Measurements from ENCODE around the gene NEURL3. TPM values are rescaled to one million over a fixed set of nuclear protein-coding genes. Genes with fewer than 3 reads are reported as not detected.
"Not testable (repeated sequence)": the region's sequence is repeated elsewhere in the genome, so short reads cannot be mapped to it uniquely, and the experiment has no call there.

Gene NEURL3
- total RNA-seq, 1 donor from 2014 or later: not detected

GRCh38 chr2:96501886-96502810 lies 3.0 kb downstream of the NEURL3 start:
- H3K9me3 Mint-ChIP-seq (ENCODE audit: low read depth): no peaks in the 10 kb centered on the region
- no peak for DNase-seq (ENCODE audit: low spot score)
- H3K4me3 Mint-ChIP-seq (ENCODE audit: unreplicated experiment): no peak overlapping the region
- peaks cover 9% of the 10 kb centered on the region for H3K4me1 Mint-ChIP-seq (ENCODE audit: low read depth)
- H3K27ac Mint-ChIP-seq (ENCODE audit: unreplicated experiment): no peak overlapping the region
- no peak for TF ChIP-seq CTCF (IDR thresholded peaks at IDR 0.05)
- peaks cover 18% of the 10 kb centered on the region for H3K27me3 Mint-ChIP-seq (ENCODE audit: low read depth)
- H3K36me3 Mint-ChIP-seq (ENCODE audit: low read depth): no peaks in the 10 kb centered on the region

GRCh38 chr2:96501471-96501874 lies 3.7 kb downstream of the NEURL3 start:
- Mint-ChIP-seq H3K9me3 (ENCODE audit: low read depth) (no peaks in the 10 kb centered on the region), H3K4me3 (ENCODE audit: unreplicated experiment) (no peak overlapping the region), H3K27ac (ENCODE audit: unreplicated experiment) (no peak overlapping the region), H3K27me3 (ENCODE audit: low read depth) (peaks cover 21% of the 10 kb centered on the region), H3K36me3 (ENCODE audit: low read depth) (no peaks in the 10 kb centered on the region), H3K4me1 (ENCODE audit: low read depth) (peaks cover 9% of the 10 kb centered on the region)
- no peak for TF ChIP-seq CTCF (IDR thresholded peaks at IDR 0.05)
- no peak for DNase-seq (ENCODE audit: low spot score)

- H3K4me1 Mint-ChIP-seq (ENCODE audit: low read depth): peaks cover 8% of the 10 kb centered on the region
- no peaks in the 10 kb centered on the region for H3K36me3 Mint-ChIP-seq (ENCODE audit: low read depth)
- TF ChIP-seq CTCF (IDR thresholded peaks at IDR 0.05): no peak
- peaks cover 28% of the 10 kb centered on the region for H3K27me3 Mint-ChIP-seq (ENCODE audit: low read depth)
- peaks cover 6% of the 10 kb centered on the region for H3K9me3 Mint-ChIP-seq (ENCODE audit: low read depth)
- no peak for DNase-seq (ENCODE audit: low spot score)
- H3K4me3 Mint-ChIP-seq (ENCODE audit: unreplicated experiment): no peak overlapping the region
- no peak overlapping the region for H3K27ac Mint-ChIP-seq (ENCODE audit: unreplicated experiment)
Measured at GRCh38 chr2:96500385-96501066, 4.6 kb downstream of the NEURL3 start.

- Mint-ChIP-seq H3K4me1 (ENCODE audit: low read depth) (no peaks in the 10 kb centered on the region), H3K27me3 (ENCODE audit: low read depth) (peaks cover 33% of the 10 kb centered on the region), H3K27ac (ENCODE audit: unreplicated experiment) (no peak overlapping the region), H3K36me3 (ENCODE audit: low read depth) (peaks cover 4% of the 10 kb centered on the region), H3K9me3 (ENCODE audit: low read depth) (peaks cover 13% of the 10 kb centered on the region), H3K4me3 (ENCODE audit: unreplicated experiment) (no peak overlapping the region)
- no peak for TF ChIP-seq CTCF (IDR thresholded peaks at IDR 0.05)
- DNase-seq (ENCODE audit: low spot score): no peak
Measured at GRCh38 chr2:96499061-96499960, 5.8 kb downstream of the NEURL3 start.

GRCh38 chr2:96498611-96499010 lies 6.5 kb downstream of the NEURL3 start:
- H3K36me3 Mint-ChIP-seq (ENCODE audit: low read depth): not testable (repeated sequence)

More at GRCh38 chr2:96498611-96499010, 6.5 kb downstream of the NEURL3 start:
- Mint-ChIP-seq H3K27me3 (ENCODE audit: low read depth) (peaks cover 35% of the 10 kb centered on the region), H3K9me3 (ENCODE audit: low read depth) (peaks cover 18% of the 10 kb centered on the region)
- H3K27ac Mint-ChIP-seq (ENCODE audit: unreplicated experiment); DNase-seq (ENCODE audit: low spot score); H3K4me3 Mint-ChIP-seq (ENCODE audit: unreplicated experiment); H3K4me1 Mint-ChIP-seq (ENCODE audit: low read depth): not testable (repeated sequence)

All from chondrocyte (in vitro differentiated cells).